Activated CD4-positive, alpha-beta T cell treated with anti-CD3 and anti-CD28 coated beads, Interleukin-2, amount 50 U/mL, for 1 hour (primary cell): ENCODE measurements around the gene ADTRP.

Source experiments
- DNase-seq: peaks from one replicate; pipeline ENCODE4 v3.0.0-alpha.2; 2020

Gene ADTRP

GRCh38 chr6:11778648-11779328 is at the start of gene ADTRP:
Gene ADTRP (minus strand): TSS chr6:11778803. CDS start chr6:11778759, 44 bp downstream.
- DNase-seq, result no peak

DNA sequence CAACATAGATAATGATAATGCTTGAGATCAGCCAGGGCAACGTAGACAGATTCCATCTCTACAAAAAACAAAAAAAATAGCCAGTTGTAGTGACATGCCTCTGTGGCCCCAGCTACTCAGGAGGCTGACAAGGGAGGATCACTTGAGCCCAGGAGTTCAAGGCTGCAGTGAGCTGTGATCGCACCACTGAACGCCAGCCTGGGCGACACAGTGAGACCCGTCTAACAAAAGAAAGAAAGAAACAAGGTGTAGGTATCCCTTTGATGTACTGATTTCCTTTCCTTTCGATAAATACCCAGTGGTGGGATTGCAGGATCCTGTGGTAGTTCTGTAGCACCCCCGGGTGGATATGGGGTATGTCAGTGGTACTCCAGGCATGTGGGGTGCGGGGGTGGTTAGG is 48.2 kb upstream of the ADTRP start:
- DNase-seq, result no peak

DNA sequence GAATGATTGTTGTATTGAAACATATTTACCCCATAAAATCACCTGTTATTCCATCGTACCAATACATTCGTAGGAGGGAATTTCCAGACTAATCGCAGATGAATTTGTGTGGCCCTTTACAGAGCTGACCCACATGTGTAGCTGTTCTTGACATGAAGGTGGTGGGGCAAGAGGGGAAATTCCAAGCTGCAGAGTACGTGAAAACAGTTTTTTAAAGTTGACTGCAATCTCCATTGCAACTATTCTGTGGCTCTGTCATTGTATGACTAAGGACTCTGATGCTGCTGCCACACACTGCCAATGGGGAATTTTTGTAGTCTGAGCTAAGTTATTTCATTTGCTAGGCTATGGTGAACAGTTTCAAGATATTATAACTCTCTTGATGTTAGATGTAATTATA is 46.4 kb upstream of the ADTRP start:
- DNase-seq, result no peak

DNA sequence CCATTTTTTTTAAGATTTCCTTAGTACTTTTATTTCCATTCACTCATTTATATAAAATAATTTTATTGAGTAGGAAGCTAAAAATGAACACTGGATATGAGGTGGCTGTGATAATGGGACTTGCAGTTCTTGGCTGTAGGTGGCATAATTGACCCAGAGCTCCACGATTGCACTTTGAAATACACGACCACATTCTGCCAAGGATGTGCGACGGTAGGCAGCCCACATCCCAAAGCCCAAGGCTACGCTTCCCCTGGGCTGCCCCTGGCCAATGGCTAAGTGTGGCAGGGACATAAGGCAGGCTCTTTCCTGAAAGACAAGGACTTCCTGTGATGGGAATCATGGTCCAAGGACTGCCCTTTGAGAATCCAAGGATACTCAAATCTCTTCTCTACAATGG is 43.7 kb upstream of the ADTRP start:
- DNase-seq, result no peak

- DNase-seq, result no peak
Measured at GRCh38 chr6:11821781-11822180, 43.2 kb upstream of the ADTRP start.

DNA sequence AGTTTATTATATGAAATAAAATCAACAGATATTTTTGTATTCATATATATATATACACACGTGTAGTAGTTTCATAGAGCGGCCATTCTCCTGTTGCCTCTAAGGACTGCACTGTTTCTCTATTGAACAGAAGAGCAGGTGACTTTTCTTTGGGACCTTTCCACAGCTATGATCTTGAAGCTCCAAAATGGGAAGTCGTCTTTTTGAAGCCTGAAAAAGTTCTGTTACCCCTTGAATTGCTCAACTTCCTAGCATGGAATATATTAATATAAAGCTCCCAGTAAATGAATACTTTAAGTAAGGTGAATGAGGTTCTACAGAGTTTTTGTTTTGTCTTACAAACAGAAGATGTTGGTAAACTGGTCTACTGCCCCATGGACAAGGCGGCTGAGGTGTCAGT is 42.2 kb upstream of the ADTRP start:
- no peak for DNase-seq

GRCh38 chr6:11819486-11819885 is 40.9 kb upstream of the ADTRP start:
- DNase-seq, result no peak

- DNase-seq, result no peak
Measured at GRCh38 chr6:11815231-11815630, 36.6 kb upstream of the ADTRP start.

GRCh38 chr6:11814819-11815218 is 36.2 kb upstream of the ADTRP start:
- DNase-seq, result no peak

- DNase-seq, result no peak
Measured at GRCh38 chr6:11814106-11814505, 35.5 kb upstream of the ADTRP start.

- no peak for DNase-seq
Measured at GRCh38 chr6:11813606-11814005, 35.0 kb upstream of the ADTRP start.

GRCh38 chr6:11812951-11813350 is 34.3 kb upstream of the ADTRP start:
- no peak for DNase-seq

DNA sequence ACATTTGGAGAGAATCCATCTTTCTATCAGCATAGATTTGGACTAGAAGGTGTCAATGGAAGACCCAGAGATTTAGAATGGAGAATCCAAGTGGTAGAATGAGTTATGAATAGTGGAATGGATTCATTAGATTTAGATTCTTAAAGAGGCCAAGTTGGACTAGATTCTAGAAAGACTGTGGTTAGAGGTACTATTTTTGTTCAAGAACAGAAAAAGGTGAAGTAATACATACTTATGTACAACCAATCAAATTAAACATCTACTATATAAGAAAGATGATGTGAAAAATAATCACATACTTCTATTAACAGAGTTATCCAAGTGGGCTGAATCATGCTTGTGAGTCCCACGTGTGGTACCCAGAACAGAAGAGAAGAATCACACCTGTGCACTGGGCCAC is 33.8 kb upstream of the ADTRP start:
- no peak for DNase-seq

DNA sequence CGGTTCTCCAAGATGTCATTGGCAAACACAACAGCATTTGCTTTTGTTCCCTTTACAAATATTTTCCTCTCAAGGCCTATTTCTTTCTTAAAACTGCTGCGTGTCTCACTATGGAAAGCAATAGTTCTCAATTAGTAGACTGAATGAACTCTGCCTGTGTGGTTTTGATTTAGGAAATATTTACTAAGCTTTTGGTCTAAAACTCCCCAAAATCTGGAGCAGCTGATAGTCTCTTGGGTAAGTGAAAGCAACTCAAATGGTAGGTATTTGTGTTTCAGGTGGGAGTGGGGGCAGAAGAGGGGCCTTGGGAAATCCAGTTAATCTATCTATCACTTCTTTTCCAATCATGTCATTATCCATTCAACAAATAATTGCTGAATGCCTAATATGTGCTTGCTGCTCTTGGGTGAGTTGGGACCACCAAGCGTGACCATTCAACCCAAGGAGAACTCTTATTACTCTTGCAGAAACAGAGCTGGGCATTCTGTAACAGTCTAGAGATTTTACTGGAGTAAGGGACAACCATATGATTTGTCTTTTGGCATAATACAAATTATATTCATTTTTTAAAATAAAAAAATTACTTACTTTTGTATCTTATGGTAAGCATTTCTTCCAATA is 33.2 kb upstream of the ADTRP start:
- DNase-seq, result no peak

- DNase-seq, result no peak
Measured at GRCh38 chr6:11810854-11811643, 32.4 kb upstream of the ADTRP start.

- no peak for DNase-seq
Measured at GRCh38 chr6:11810039-11810541, 31.5 kb upstream of the ADTRP start.

GRCh38 chr6:11808054-11808453 is 29.5 kb upstream of the ADTRP start:
- no peak for DNase-seq

- DNase-seq, result peak; percentile 8
Measured at GRCh38 chr6:11806561-11807317, 28.1 kb upstream of the ADTRP start.

GRCh38 chr6:11805259-11806053 is 26.9 kb upstream of the ADTRP start:
- DNase-seq, result no peak

- no peak for DNase-seq
Measured at GRCh38 chr6:11804701-11805100, 26.1 kb upstream of the ADTRP start.

DNA sequence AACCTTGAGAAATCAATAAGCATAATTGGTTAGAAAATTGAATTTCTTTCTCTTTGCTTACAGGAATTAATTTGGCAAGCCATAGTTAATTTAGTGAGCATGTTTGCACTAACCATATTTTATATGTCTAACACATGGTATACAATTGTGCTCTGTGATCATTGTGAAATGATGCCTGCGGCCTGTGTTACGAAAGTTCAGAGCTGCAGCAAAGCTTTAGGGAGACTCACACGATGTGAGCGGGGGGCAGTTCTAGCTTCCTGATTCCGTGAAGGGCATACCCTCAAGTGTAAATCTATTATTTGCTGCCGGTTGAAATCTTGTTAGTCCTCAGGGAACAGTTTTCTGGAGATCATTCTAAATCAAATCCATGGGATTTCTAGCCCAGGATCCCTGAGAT is 25.5 kb upstream of the ADTRP start:
- no peak for DNase-seq

DNA sequence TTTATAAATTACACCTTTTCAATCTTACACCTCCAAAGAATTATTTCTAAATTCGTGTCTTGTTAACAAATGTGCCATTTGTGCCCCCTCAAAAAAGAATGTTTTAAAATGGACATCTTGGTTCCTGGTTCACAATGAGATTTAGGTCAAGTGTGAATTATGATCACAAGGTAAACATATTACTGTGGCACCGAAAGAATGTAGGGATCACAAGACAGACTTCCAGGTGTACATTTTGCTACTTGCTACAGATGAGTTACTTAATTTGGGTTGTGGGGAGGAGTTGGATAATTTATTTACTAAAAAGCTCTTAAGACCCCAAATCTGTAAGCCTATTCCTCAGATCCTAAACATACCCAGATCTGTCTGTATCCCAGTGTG is 25.0 kb upstream of the ADTRP start:
- DNase-seq, result no peak
